CD14-positive monocyte (primary cell): ENCODE results near the gene SORBS1. TPM values are rescaled to one million over a fixed set of nuclear protein-coding genes. Genes with fewer than 3 reads are reported as not detected.

ENCODE experiments used
- DNase-seq, 3 donors: peaks; one replicate each; pipeline ENCODE4 v3.0.0-alpha.2; 2011 to 2022
- H2AFZ ChIP-seq: 2 replicates; pipeline ENCODE4 v1.6.0; 2012; ENCODE audit warnings: mild to moderate bottlenecking, low read depth, low read length, inconsistent platforms; ENCODE audit not compliant: insufficient read depth, poor library complexity, severe bottlenecking
- H3K27ac ChIP-seq, 2 donors: 1 replicate in 1 of 2; 2 replicates in 1 of 2; pipeline ENCODE4 v1.5.1; 2012 to 2013; ENCODE audit warnings: low read length in 2 of 2, control low read depth in 1 of 2, inconsistent platforms in 1 of 2, low read depth in 1 of 2, mild to moderate bottlenecking in 1 of 2
- H3K27me3 ChIP-seq, 2 donors: one replicate each; pipeline versions ENCODE4 v1.6.0 to v1.6.1; 2011 to 2013; ENCODE audit warnings: low read length in 2 of 2; ENCODE audit not compliant: control insufficient read depth in 2 of 2, insufficient read depth in 2 of 2
- H3K36me3 ChIP-seq, 2 donors: replicated peaks in 1 of 2; 1 replicate in 1 of 2; 2 replicates in 1 of 2; pipeline versions ENCODE4 v1.5.1 to v1.6.1; 2012 to 2013; ENCODE audit warnings: low read length in 2 of 2, control low read depth in 1 of 2, inconsistent platforms in 1 of 2, mild to moderate bottlenecking in 1 of 2; ENCODE audit not compliant: insufficient read depth in 2 of 2, control insufficient read depth in 1 of 2
- H3K4me1 ChIP-seq, 2 donors: 1 replicate in 1 of 2; 2 replicates in 1 of 2; pipeline versions ENCODE4 v1.5.1 to v1.6.1; 2012 to 2013; ENCODE audit warnings: low read length in 2 of 2, control low read depth in 1 of 2, inconsistent platforms in 1 of 2, mild to moderate bottlenecking in 1 of 2, moderate library complexity in 1 of 2; ENCODE audit not compliant: insufficient read depth in 2 of 2, control insufficient read depth in 1 of 2
- H3K4me2 ChIP-seq: replicated peaks from 2 replicates; pipeline ENCODE3; 2012; ENCODE audit warnings: low read length, moderate library complexity, mild to moderate bottlenecking; ENCODE audit not compliant: poor library complexity, severe bottlenecking; ENCODE audit errors: extremely low read depth
- H3K4me3 ChIP-seq, 3 experiments: fragments of 200-600 bp in 1 of 3; sonication (generic) in 1 of 3; replicated peaks in 1 of 3; 1 replicate in 2 of 3; 2 replicates in 1 of 3; pipeline ENCODE4 v1.5.1; 2011 to 2013; ENCODE audit warnings: low read length in 3 of 3, mild to moderate bottlenecking in 3 of 3, control low read depth in 2 of 3, low read depth in 2 of 3, inconsistent platforms in 1 of 3, moderate library complexity in 1 of 3
- H3K79me2 ChIP-seq: 2 replicates; pipeline ENCODE4 v1.6.0; 2012; ENCODE audit warnings: mild to moderate bottlenecking, control low read depth, inconsistent platforms, low read length, moderate library complexity; ENCODE audit not compliant: insufficient read depth
- H3K9ac ChIP-seq: 2 replicates; pipeline ENCODE4 v1.6.0; 2017; ENCODE audit warnings: low read length, mild to moderate bottlenecking; ENCODE audit not compliant: insufficient read depth, poor library complexity, severe bottlenecking
- H3K9me3 ChIP-seq, 2 donors: replicated peaks in 1 of 2; 1 replicate in 1 of 2; 2 replicates in 1 of 2; pipeline versions ENCODE4 v1.5.1 to v1.6.1; 2012 to 2013; ENCODE audit warnings: low read length in 2 of 2, control low read depth in 1 of 2; ENCODE audit not compliant: control insufficient read depth in 1 of 2, insufficient read depth in 1 of 2
- H4K20me1 ChIP-seq: 2 replicates; pipeline ENCODE4 v1.6.0; 2012; ENCODE audit warnings: mild to moderate bottlenecking, low read length, control low read depth, moderate library complexity; ENCODE audit not compliant: insufficient read depth
- H3K27ac Mint-ChIP-seq, 7 donors: one replicate each; pipeline ENCODE4 v1.8.0; 2020; ENCODE audit warnings: mild to moderate bottlenecking in 7 of 7, mixed read lengths in 7 of 7, moderate library complexity in 6 of 7, inconsistent platforms in 2 of 7
- H3K27me3 Mint-ChIP-seq, 3 donors: one replicate each; pipeline ENCODE4 v1.8.0; 2021 to 2022; ENCODE audit warnings: low read depth in 3 of 3, mild to moderate bottlenecking in 3 of 3, mixed read lengths in 3 of 3, moderate library complexity in 3 of 3, inconsistent platforms in 1 of 3
- H3K36me3 Mint-ChIP-seq, 2 donors: one replicate each; pipeline ENCODE4 v1.8.0; 2020; ENCODE audit warnings: mixed read lengths in 2 of 2, inconsistent platforms in 1 of 2, mild to moderate bottlenecking in 1 of 2
- H3K4me1 Mint-ChIP-seq: one replicate; pipeline ENCODE4 v1.8.0; 2020; ENCODE audit warnings: mild to moderate bottlenecking, mixed read lengths
- H3K4me3 Mint-ChIP-seq, 2 donors: one replicate each; pipeline ENCODE4 v1.8.0; 2020; ENCODE audit warnings: mild to moderate bottlenecking in 2 of 2, mixed read lengths in 2 of 2, moderate library complexity in 1 of 2
- H3K9me3 Mint-ChIP-seq, 7 donors: one replicate each; pipeline ENCODE4 v1.8.0; 2020 to 2022; ENCODE audit warnings: mixed read lengths in 7 of 7, mild to moderate bottlenecking in 6 of 7, moderate library complexity in 6 of 7, inconsistent platforms in 2 of 7
- CTCF ChIP-seq: fragments of 200-600 bp; IDR thresholded peaks from one replicate; pipeline ENCODE4 v1.8.0; 2022; ENCODE audit warnings: antibody characterized with exemption, mild to moderate bottlenecking
- WGBS: methylation state at CpG from one replicate; pipeline ENCODE4 v1.1.5; 2013; ENCODE audit warnings: missing lambda C conversion rate; ENCODE audit not compliant: insufficient coverage; 5-methylcytosine and 5-hydroxymethylcytosine counted together
- intact Hi-C, 2 donors: fragments of 100-400 bp; cut with micrococcal nuclease; formaldehyde crosslinking; loops; one replicate each; pipeline versions ENCODE4 v1.15.0 to v1.15.1; 2023
- polyA plus RNA-seq, 3 donors: library from polyadenylated mRNA; depleted of rRNA in 1 of 3; unstranded in 2 of 3; stranded (reverse) in 1 of 3; fragments of 300-500 nt in 2 of 3; fragments of >200 nt in 1 of 3; fragmentation: Illumina TruSeq in 2 of 3; gene quantifications; 1 replicate in 2 of 3; 2 replicates in 1 of 3; pipeline ENCODE4 v1.2.3, GENCODE V29; 2012 to 2021

The SORBS1 gene
- polyA plus RNA-seq, 3 donors, result 0.08 to 0.15 TPM; not detected in 1

GRCh38 chr10:95431900-95432342 lies 129.2 kb downstream of the SORBS1 start:
- no peak for TF ChIP-seq CTCF
- H3K4me3 ChIP-seq, result no peak overlapping the region
- H3K9me3 ChIP-seq, result no peaks in the 10 kb centered on the region
- no peaks in the 10 kb centered on the region for H3K27me3 ChIP-seq
- no peaks in the 10 kb centered on the region for H3K36me3 Mint-ChIP-seq
- H3K4me3 Mint-ChIP-seq, result no peak overlapping the region
- no peaks in the 10 kb centered on the region for H3K4me1 Mint-ChIP-seq
- no peak for DNase-seq
- H2AFZ ChIP-seq, result no peak overlapping the region
- H3K27ac ChIP-seq, result no peak overlapping the region
- no peaks in the 10 kb centered on the region for H3K4me1 ChIP-seq
- H3K9me3 Mint-ChIP-seq, result no peaks in the 10 kb centered on the region
- 86% methylated on average over 4 of the region's 4 CpGs for WGBS
- H3K27ac Mint-ChIP-seq, result no peak overlapping the region
- H3K27me3 Mint-ChIP-seq, result peaks cover 2 to 4% (median 2%) of the 10 kb centered on the region in 3 donors
- no peaks in the 10 kb centered on the region for H4K20me1 ChIP-seq
- H3K9ac ChIP-seq, result no peak overlapping the region
- no peaks in the 10 kb centered on the region for H3K36me3 ChIP-seq
- intact Hi-C loops, result loop anchor here in 1 of 2 donors (5.0 kb wide), 1 partner anchor 170 kb away; no protein-coding TSS in a partner anchor
- no peaks in the 10 kb centered on the region for H3K79me2 ChIP-seq
- H3K4me2 ChIP-seq, result no peak overlapping the region

GRCh38 chr10:95430231-95430951 lies 130.8 kb downstream of the SORBS1 start:
- peak overlapping the region; percentile 15 for H2AFZ ChIP-seq
- H3K4me1 Mint-ChIP-seq, result no peaks in the 10 kb centered on the region
- TF ChIP-seq CTCF, result peak; percentile 98

More at GRCh38 chr10:95430231-95430951, 130.8 kb downstream of the SORBS1 start:
- peak; percentile 37 to 46 (median 43) for DNase-seq
- Histone ChIP-seq H3K79me2 (no peaks in the 10 kb centered on the region), H4K20me1 (no peaks in the 10 kb centered on the region), H3K4me3 (no peak overlapping the region), H3K9me3 (no peaks in the 10 kb centered on the region), H3K9ac (no peak overlapping the region), H3K27me3 (no peaks in the 10 kb centered on the region), H3K27ac (no peak overlapping the region), H3K4me1 (no peaks in the 10 kb centered on the region), H3K36me3 (no peaks in the 10 kb centered on the region), H3K4me2 (no peak overlapping the region)
- peaks cover 2 to 4% (median 3%) of the 10 kb centered on the region in 3 donors for H3K27me3 Mint-ChIP-seq
- H3K4me3 Mint-ChIP-seq, result no peak overlapping the region
- intact Hi-C loops, result loop anchor here (1.0 to 5.0 kb wide), 2 partner anchors 171 to 172 kb away; no protein-coding TSS in a partner anchor
- H3K27ac Mint-ChIP-seq, result no peak overlapping the region
- WGBS, result 42% methylated on average over 2 of the region's 12 CpGs
- H3K9me3 Mint-ChIP-seq, result no peaks in the 10 kb centered on the region
- no peaks in the 10 kb centered on the region for H3K36me3 Mint-ChIP-seq
